Measurements from ENCODE around the gene AXDND1.
A peak's percentile ranks its signal among the peaks of the same experiment; 100 is the strongest.
"Not testable (repeated sequence)": the region's sequence is repeated elsewhere in the genome, so short reads cannot be mapped to it uniquely, and the experiment has no call there.

AXDND1 gene

DNA sequence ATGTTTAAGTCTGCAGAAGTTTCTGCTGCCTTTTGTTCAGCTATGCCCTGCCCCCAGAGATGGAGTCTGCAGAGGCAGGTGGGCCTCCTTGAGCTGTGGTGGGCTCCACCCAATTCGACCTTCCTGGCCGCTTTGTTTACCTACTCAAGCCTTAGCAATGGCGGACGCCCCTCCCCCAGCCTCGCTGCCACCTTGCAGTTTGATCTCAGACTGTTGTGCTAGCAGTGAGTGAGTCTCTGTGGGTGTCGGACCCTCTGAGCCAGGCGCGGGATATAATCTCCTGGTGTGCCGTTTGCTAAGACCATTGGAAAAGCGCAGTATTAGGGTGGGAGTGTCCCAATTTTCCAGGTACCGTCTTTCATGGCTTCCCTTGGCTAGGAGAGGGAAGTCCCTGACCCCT lies 99.9 kb downstream of the AXDND1 start:
- DNase-seq (ENCODE audit: low spot score), result not testable (repeated sequence)

DNA sequence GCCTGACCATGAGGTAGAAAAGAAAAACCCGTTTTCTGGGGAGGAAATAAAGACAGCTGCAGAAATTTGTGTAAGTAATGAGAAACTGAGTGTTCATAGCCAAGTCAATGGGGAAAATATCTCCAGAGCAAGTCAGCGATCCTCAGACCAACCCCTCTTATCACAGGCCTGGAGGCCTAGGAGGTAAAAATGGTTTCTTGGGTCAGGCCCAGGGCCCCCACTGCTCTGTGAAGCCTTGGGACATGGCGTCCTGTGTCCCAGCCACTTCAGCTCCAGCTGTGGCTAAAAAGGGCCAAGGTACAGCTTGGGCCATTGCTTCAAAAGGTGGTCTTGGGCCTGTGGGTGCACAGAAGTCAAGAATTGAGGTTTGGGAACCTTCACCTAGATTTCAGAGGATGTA lies 108.9 kb downstream of the AXDND1 start:
- no peak for DNase-seq (ENCODE audit: low spot score)

DNA sequence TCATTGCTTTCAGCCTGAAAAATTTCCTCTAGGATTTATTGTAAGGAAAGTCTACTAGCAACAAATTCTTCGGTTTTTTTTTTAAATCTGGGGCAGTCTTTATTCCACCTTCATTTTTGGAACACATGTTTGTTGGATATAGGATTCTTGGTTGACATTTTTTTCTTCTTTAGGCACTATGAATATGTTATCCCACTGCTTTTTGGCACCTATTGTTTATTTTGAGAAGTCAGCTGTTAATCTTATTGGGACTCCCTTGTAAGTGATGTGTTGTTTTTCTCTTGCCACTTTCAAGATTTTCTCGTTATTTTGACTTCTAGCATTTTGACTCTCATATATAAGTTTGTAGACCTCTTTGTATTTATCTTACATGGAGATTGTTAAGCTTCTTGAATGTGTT lies 110.7 kb downstream of the AXDND1 start:
- no peak for DNase-seq (ENCODE audit: low spot score)

DNA sequence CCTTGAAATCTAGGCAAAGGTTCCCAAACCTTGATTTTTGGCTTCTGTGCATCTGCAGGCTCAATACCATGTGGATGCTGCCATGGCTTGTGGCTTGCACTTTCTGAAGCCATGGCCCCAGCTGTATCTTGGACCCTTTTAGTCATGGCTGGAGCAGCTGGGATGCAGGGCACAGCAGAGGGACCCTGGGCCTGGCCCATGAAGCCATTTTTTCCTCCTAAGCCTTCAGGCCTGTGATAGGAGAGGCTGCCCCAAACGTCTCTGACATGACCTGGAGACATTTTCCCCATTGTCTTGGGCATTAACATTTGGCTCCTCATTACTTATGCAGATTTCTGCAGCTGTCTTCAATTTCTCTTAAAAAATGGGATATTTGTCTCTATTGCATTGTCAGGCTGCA lies 112.6 kb downstream of the AXDND1 start:
- no peak for DNase-seq (ENCODE audit: low spot score)

DNA sequence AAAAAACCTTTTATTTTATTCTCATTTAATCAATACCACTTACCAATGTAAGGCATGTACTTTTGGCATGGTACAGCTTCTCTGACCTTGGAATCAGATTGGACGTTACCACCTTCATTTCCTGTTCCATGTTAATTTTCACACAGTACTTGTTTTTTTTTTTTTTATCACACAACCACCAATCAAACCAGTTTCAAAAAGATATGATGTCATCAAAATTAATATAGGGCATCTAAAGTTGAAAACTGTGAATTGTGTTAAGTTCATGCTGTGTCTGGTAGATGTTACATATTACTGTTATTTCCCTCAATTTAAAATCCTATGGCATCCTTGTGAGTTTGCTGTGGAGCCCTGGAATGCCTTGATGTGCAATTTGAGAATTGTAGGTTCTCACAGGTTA lies 124.8 kb downstream of the AXDND1 start:
- no peak for DNase-seq (ENCODE audit: low spot score)

DNA sequence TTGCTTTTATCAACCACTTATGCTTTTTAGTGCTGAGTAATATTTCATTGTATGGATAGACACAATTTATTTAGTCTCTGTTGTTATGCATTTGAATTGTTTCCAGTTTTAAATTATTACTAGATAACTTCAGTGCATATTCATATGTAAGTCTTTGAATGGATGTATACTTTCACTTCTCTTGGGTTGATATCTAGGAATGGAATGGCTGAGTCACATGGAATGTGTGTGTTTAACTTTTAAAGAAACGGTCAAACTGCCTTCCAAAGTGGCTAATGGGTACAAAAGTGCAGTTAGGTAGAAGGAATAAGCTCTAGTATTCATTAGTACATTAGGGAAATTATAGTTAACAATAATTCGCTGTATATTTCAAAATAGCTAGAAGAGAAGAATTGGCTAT lies 127.6 kb downstream of the AXDND1 start:
- DNase-seq (ENCODE audit: low spot score), result no peak

DNA sequence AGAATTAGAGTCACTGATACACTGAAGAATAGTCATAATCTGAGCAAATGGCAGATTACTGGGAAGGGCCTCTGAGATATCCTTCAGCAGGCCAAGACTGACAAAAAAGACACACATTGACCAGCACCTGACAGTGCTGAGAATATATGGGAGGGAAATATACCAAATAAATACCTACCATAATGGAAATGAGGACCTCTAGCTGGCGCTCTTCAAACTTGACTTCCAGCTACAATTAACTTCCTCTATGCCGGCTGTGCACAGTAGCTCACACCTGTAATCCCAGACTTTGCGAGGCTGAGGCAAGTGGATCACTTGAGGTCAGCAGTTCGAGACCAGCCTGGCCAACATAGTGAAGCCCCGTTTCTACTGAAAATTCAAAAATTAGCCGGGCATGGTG lies 140.4 kb downstream of the AXDND1 start:
- DNase-seq (ENCODE audit: low spot score), result no peak

DNA sequence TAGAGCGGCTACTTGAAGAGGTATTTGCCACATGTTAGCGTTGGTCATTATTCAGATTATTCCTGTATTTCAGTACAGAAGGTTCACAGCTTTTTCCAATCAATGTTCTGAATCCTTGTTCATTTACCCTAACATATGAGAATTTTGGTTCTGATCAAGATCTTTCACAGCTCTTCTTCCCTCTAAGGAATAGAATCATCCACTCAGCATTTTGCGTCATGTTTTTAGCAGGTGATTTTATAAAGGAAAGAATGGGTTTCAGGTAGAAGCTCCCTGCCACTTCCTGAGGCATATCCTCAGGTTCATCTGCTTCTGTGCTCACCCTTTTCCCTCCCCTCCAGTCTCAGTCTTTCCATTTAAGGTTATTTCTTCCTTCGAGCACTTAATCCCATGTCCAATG lies 143.6 kb downstream of the AXDND1 start:
- no peak for DNase-seq (ENCODE audit: low spot score)

DNA sequence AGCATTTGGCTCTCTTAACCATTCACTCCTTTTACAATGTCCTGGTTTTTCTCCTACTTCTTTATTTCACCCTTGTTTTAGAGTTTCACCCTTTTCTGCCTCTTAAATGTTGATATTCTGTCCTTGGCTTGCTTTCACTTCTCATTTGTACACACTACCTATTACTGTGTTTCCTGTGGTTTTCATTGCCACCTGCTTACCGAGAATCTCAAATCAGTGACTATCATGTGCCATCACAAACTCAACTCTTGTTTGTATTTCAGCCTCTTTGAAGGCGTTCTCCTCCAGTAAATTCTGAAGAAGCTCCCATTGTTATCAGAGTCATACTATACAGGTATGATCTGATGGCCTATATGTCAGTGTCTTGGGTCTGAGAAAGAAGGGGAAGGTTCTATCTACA lies 144.3 kb downstream of the AXDND1 start:
- peak; percentile 2 for DNase-seq (ENCODE audit: low spot score)

DNA sequence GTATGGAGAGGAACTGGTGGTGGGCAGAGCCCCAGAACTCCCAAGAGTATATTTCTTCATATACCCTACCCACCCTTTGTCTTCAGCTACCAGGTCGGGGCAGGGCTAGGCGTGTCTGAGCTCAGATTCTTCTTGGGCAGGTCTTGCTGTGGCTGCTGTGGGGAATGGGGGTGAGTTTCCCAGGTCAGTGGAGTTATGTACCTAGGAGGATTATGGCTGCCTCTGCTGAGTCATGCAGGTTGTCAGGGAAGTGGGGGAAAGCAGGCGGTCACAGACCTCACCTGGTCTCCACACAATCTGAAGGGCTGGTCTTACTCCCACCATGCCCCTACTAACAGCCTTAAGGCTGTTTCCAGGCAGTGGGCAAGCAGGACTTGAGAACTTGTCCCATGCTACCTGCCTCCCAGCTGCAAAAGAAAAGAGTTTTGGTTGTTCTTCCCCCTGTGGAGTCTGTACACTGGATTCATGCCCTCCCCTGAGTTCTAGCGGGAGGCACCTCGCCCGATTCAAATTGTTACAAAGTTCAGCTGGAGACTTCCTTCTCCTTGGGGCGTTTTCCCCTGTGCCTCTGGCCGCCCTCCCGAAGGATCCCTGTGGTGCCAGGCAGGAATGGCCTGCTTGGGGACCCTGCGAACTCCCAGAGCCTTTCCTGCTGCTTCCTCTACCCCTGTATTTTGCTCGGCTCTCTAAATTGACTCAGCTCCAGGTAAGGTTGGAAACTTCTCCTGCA lies 151.4 kb downstream of the AXDND1 start:
- DNase-seq (ENCODE audit: low spot score), result no peak

DNA sequence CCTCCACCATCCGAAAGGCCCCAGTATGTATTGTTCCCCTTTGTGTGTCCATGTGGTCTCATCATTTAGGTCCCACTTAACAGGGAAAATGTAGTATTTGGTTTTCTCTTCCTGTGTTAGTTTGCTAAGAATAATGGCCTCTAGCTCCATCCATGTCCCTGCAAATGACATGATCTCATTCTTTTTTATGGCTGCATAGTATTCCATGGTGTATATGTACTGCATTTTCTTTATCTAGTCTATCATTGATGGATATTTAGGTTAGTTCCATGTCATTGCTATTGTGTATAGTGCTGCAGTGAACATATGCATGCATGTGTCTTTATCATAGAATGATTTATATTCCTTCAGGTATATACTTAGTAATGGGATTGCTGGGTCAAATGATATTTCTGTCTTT lies 152.8 kb downstream of the AXDND1 start:
- DNase-seq (ENCODE audit: low spot score), result not testable (repeated sequence)

DNA sequence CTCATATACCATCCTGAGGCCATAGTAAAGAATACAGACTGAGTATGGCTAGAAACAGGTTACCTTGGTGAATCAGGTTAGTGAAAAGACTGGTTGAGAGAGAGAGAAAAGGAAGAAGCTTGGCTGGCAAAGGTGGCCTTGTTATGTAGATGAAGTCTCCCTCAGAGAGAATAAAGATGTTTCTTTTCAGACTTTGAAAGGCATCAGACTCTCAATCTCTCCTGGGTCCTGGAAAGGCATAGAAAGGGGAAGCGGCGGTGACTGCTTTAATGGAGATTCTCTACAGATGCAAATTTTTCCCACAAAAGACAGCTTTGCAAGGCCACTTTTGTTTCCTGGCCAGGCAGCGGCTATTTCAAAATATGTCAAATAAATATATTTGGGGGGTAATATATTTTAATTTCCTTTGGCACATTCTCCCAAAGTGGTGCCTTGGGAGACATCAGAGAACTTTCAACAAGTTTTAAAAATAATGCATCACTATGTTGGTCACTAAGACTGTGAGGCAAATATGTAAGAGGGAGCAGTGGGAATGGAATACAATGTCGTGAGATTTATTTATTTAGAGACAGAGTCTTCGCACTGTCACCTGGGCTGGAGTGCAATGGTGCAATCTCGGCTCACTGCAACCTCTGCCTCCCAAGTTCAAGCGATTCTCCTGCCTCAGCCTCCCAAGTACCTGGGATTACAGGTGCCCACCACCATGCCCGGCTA lies 163.9 kb downstream of the AXDND1 start:
- no peak for DNase-seq (ENCODE audit: low spot score)

DNA sequence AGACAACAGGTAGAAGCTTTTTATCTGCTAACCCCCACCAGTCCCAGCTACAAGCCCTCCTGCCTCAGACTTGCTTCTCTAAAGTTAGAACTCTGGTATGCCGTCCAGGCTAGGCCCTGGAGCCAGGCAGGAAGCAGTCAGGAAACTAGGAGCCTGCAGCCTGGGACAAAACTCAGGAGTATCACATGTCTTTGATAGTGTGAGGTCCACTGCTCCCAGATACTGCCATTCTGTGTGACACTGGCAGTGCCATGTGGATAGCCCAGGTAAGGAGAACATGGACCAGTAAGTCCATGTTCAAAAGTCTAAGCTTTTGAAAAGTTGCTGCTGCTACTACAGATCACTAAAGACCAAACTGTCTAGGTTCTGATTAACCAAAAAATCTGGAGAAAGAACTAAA lies 164.6 kb downstream of the AXDND1 start:
- DNase-seq (ENCODE audit: low spot score), result no peak

DNA sequence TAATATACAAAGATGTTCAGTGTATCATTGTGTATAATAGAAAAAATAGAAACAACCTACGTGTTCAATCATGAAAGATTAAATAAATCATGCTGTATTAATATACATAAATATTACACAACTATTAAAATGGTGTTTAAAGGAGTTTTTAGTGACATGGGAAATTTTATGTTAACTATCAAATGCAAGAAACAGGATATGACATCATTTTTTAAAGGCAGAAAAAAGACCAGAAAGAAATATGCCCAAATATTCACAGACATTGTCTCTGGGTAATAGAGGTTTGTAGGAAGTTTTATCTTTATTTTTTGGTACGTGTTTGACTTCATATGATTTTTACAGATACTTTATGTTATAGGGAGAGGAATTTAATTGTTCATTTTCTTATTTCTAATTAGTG lies 176.0 kb downstream of the AXDND1 start:
- DNase-seq (ENCODE audit: low spot score), result no peak

DNA sequence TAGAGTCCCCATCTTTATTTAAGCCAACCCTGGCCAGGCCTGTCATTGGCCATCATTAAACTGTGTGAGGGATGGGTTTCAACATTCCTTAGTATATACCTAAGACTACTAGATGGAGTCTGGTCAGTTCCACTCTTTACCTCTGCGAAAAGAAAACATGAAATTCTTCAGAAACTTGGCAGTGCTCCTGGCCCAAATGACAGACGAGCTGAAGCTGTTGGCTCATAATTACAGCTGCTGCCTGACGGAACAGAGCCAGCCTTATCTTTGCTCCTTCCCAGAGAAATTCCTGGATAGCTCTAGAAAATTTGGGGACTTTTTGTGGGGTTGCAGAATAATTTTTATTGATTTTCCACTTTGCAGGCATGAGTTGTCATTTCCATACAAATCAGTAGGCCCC lies 179.6 kb downstream of the AXDND1 start:
- DNase-seq (ENCODE audit: low spot score), result no peak

DNA sequence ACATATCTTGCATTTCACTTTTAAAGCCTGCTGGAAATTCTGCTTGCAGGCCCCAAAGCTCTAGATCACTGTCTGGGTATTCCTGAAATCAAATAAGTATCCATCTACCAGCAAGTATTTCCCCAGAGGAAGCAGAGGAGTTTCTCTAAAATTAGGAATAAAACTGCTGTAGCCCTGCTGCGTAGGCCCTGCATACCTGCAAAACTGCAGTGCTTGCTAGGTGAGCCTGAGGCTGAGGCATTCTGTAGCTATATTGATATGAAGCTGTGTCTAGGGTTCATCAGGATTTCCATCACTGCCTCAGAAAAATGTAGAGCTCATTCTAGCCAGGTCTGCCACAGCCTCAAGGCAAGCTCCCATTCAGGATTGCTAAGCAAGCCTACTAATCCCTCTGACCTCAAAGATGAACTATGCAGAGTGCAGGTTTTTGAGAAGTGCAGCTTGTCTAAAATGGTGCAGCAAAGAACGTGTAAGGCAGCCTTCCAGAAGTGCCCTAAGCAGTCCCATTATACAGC lies 181.3 kb downstream of the AXDND1 start:
- no peak for DNase-seq (ENCODE audit: low spot score)

DNA sequence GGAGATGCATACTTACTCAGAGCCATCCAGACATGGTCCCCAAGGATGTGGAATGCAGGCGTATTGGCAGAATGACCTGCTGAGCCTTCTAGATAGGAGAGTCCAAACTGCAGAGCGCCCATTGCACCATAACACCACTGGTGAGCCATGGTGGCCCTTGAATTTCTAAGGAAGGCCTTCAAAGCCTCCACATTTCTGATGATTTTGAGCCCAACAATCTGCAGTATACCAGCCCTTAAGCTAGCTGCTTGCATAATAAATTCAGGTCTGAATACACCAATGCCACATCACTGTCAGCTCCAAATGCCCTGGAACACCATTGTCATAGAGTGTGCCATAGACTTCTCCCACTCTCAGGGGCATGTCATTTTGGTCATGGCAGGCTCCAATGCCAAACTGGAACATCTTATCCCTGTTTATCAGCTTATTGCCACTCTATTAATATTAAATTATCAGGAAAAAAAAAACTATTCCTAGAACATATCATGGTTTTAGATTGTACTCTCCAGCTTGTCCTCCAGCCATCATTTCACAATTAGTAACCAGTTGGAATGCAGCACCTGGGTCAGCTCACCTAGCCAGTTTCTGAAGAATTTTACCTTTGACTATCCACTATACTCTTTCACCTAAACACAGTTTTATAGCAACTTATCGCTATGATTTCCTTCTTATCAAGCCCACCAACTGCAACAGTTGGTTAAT lies 183.0 kb downstream of the AXDND1 start:
- DNase-seq (ENCODE audit: low spot score), result no peak

DNA sequence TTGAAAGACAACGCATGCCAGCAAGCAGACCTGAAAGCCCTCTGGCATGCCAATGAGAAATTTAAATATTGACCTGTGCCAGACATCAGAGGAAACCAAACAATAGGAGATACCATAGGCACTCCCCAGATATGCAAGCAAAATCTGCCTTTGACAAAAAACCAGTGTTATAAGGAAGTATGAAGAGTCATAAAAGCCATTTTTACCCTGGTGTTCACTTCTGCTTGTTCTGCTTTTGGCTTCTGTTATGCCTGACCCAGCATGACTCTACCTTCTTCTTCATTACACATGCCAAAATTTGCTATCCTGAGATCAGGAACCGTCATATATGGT lies 183.6 kb downstream of the AXDND1 start:
- no peak for DNase-seq (ENCODE audit: low spot score)

DNA sequence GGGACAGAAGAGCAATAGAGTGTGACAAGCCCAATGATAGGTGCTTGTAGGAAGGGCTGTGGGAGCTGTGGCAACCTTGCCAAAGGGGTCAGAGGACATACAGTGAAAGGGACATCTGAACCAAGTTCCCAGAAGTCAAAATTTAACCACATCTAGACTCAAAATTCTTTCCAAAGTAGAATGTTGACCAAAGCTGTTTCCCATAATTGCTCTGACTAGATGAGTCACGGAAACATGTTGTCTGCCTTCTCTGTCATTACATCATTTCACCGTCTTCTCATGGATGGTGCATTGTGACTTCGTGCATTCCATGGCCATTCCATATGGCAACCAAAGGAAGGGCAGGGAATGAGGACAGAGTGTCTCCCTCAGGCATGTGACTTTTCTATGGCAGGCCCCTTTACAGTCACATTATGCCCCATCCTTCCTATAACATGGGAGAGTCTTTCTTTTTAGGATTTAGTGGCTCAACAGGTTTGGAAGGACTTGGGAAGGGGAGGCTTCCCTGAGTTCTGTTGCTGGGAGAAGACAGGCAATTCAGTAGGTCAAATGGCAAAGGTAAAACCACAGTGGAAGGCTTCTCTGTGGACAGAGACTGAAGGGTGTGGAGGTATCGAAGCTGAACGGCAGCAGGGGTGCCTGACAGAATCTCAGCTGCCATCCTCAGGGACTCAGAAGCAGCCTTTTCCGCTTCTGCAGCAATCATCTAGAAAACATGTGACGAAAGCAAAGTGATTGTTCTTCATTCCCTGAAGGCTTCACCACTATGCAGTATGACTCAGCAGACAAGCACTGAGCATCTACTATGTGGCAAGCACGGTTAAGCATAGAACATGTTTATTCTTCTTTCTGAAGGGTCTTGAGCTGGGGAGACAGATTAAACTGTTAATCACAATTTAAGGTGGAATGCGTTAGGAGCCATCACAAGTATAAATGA lies 185.2 kb downstream of the AXDND1 start:
- no peak for DNase-seq (ENCODE audit: low spot score)

DNA sequence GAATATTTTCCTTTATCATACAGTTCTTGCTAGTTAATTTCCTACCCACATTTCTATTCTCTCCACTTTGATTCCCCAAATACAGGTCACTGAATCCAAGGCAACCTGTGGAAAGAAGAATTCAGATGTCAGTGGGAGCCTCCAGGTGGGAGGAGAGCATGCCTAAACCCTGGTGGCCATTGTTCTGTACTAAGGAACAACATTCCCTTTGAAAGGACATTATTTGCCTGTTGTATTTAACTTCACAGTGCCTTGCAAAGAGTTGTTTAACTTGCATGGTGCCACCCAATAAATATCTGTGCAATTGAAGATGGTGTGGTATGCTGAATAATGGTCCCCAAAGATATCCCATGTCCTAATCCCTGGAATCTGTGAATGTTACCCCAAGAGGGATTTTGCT lies 188.7 kb downstream of the AXDND1 start:
- no peak for DNase-seq (ENCODE audit: low spot score)

DNA sequence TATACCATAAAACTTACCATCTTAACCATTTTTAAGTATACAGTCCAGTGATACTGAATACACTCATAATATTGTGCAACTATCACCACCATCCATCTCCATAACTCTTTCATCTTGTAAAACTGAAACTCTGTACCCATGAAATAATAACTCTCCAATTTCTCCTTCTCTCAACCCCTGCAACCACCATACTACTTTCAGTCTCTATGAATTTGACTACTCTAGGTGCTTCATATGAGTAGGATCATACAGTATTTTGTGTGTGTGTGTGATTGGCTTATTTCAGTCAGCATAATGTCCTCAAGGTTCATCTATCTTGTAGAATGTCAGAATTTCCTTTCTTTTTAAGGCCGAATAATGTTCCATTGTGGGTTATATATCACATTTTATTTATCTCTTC lies 192.3 kb downstream of the AXDND1 start:
- DNase-seq (ENCODE audit: low spot score), result no peak

Measured in germinal center (tissue), 1 donor.